Mammary epithelial cell (primary cell): ENCODE data around the gene NFATC3.

Experiments
- CTCF ChIP-seq, 2 donors: IDR thresholded peaks in 1 of 2; conservative IDR thresholded peaks in 1 of 2; 2 replicates each; pipeline ENCODE4 v1.5.1; 2011 to 2012; ENCODE audit warnings: inconsistent platforms in 2 of 2, low read length in 2 of 2, mild to moderate bottlenecking in 2 of 2, control low read depth in 1 of 2, low read depth in 1 of 2; ENCODE audit not compliant: insufficient read depth in 1 of 2; ENCODE audit errors: extremely low read depth in 1 of 2
- EZH2 ChIP-seq: IDR thresholded peaks from 2 replicates; pipeline ENCODE4 v1.6.1; 2012; ENCODE audit warnings: low read length, inconsistent platforms, borderline replicate concordance

GRCh38 chr16:68206245-68206644, 121.1 kb downstream of the NFATC3 start:
- TF ChIP-seq CTCF (conservative IDR thresholded peaks at IDR 0.05 in 1 of 2, IDR thresholded peaks at IDR 0.05 in 1 of 2; ENCODE audit: extremely low read depth in 1 of 2, insufficient read depth in 1 of 2, low read depth in 1 of 2, low read length in 2 of 2) (no peak), EZH2 (no peak)
